Hepatocyte (in vitro differentiated cells): Measurements from ENCODE around the gene SNX27.

Experiments used
- CTCF ChIP-seq: fragments of 200-600 bp; sonication (generic); IDR thresholded peaks from 2 replicates; pipeline ENCODE4 v1.5.1; 2016; ENCODE audit warnings: antibody characterized with exemption, mild to moderate bottlenecking; ENCODE audit not compliant: poor library complexity
- EZH2 ChIP-seq: fragments of 200-600 bp; sonication (generic); IDR thresholded peaks from 2 replicates; pipeline ENCODE4 v1.6.1; 2016; ENCODE audit warnings: antibody characterized with exemption, mild to moderate bottlenecking, borderline replicate concordance
- EZH2phosphoT487 ChIP-seq: fragments of 200-600 bp; sonication (generic); IDR thresholded peaks from one replicate; pipeline ENCODE4 v1.6.1; 2018; ENCODE audit warnings: antibody characterized with exemption, mild to moderate bottlenecking, low read depth, moderate library complexity; ENCODE audit not compliant: unreplicated experiment, severe bottlenecking

GRCh38 chr1:151705753-151706463, 94.1 kb downstream of the SNX27 start:
- TF ChIP-seq CTCF (no peak), EZH2phosphoT487 (no peak), EZH2 (no peak)
